Skin epidermis (tissue), 12 donors: ENCODE results near the gene CD96.
A peak's percentile ranks its signal among the peaks of the same experiment; 100 is the strongest.

Source experiments
- H3K27ac ChIP-seq, 21 experiments: fragments of 200-600 bp; sonication (generic) in 11 of 21; one replicate each; pipeline ENCODE4 v1.5.0; 2020; ENCODE audit warnings: mild to moderate bottlenecking in 3 of 21, inconsistent platforms in 2 of 21, moderate library complexity in 2 of 21
- H3K4me3 ChIP-seq, 7 experiments: fragments of 200-600 bp; sonication (generic) in 2 of 7; one replicate each; pipeline ENCODE4 v1.5.0; 2020; ENCODE audit warnings: inconsistent platforms in 2 of 7, mild to moderate bottlenecking in 2 of 7, moderate library complexity in 1 of 7

The CD96 gene

GRCh38 chr3:111591555-111591954 lies 49.6 kb downstream of the CD96 start:
- Histone ChIP-seq H3K4me3 (no peak overlapping the region), H3K27ac (peak overlapping the region in 1 of 21 experiments; percentile 46)

DNA sequence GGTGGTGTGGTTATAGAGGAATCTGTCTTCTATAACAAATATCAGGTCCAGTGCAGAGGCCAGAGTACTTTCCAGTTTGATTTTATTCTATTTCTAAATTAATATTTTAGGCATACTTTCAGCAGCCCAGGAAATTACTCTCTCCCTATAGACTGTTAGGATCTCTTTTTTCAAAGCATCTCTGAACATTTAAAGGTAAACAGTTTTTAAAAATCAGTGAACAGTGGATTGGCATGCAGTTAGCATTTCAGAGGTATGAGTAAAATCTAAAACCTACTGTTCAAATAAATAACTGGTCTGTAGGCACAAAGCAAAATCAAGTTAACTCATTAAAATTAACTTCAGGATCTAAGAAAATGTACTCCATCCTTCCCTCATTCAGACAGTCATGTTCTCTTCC lies 50.1 kb downstream of the CD96 start:
- H3K27ac ChIP-seq: peak overlapping the region in 1 of 21 experiments; percentile 46
- no peak overlapping the region for H3K4me3 ChIP-seq

DNA sequence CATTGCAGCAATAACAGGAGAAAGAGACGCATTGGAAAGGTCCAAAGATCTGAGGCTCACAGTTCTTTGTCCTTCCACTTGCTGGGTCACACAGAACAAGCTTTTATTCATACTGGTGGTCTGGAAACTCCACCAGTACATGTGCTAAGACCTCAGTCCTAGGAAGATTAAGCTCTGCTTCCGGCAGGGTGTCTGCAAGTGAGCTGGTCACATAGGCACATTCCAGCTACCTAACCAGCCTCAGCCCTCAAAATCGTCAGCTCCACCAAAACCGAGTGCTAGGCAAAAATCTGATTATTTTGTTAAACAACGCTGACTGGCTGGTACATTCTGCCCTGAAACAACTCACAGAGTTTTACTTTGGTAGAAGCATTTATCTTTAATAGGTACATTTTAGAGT lies 50.9 kb downstream of the CD96 start:
- Histone ChIP-seq H3K27ac (peak overlapping the region in 3 of 21 experiments; percentile 21 to 76 (median 32)), H3K4me3 (peak overlapping the region in 3 of 7 experiments; percentile 3 to 10 (median 4))

DNA sequence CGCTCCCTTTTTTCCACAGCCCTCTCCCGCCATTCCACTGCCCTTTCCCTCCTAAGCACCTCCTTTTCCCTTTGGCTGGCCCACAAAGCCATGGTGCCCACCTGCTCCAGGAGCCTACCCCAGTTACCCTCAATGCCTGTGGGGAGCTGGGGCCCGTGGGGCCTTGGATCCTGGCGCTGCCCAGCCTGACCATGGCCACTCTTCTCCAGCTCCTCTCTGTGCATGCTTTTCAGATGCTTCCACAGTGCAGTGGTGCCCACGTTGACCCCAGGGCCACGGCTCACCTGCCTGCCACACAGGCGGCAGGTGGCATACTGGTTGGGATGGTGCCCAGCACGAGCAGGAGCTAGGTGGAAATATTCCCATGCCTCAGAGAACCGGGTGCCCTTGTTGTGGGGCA lies 51.7 kb downstream of the CD96 start:
- H3K4me3 ChIP-seq: peak overlapping the region in 1 of 7 experiments; percentile 10

DNA sequence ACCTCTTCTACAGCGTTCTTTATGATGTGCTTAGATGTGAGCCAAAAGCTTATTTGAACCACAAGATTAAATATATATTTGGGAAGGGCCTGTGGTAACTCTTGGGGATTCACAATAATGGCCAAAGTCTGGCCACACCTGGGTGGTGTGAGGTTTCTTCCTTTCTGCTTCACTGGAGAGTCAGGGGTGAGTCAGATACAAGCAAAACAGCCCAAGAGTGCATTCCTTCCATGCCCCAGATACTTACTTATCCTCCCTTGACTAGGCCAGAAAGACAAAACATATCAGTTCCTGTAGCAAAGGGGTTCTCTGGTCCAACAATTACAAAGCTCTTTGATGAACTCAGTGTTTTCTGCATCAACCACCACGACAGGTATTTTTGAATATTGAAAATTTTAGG lies 52.2 kb downstream of the CD96 start:
- H3K4me3 ChIP-seq: peak overlapping the region in 2 of 7 experiments; percentile 3 to 15
- H3K27ac ChIP-seq: peak overlapping the region in 4 of 21 experiments; percentile 4 to 76 (median 48)

More for the DNA sequence above, 51.7 kb downstream of the CD96 start:
- peak overlapping the region in 5 of 21 experiments; percentile 4 to 76 (median 44) for H3K27ac ChIP-seq

GRCh38 chr3:111594781-111595180 lies 52.8 kb downstream of the CD96 start:
- Histone ChIP-seq H3K4me3 (peak overlapping the region in 4 of 7 experiments; percentile 2 to 15 (median 6)), H3K27ac (peak overlapping the region in 6 of 21 experiments; percentile 5 to 76 (median 26))

DNA sequence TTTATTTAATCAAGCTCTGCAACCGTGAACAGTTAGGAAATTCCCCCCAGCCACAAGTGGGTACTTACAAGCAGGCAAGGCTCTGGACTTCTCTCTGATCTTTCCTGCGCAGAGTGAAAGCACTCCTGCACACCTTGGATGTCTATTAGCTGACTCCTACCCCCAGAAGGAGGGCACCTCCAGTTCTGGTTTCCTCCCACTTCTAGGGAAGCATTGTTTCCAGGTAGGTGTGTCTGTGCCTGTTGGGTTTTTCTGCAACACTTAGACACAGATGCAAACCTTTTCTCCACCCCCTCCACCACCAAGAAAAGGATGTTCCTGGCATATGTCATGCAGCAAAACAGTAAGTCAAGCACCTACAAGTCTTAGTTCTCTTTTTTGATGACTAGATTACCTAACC lies 53.2 kb downstream of the CD96 start, which contains the start of gene ZBED2:
Gene ZBED2 (minus strand): TSS at position 115 of the 400 bp plus-strand sequence. CDS start 1,145 bp downstream, outside the sequence.
- Histone ChIP-seq H3K27ac (peak within 1 kb of the TSS in 7 of 21 experiments; percentile 4 to 76 (median 41)), H3K4me3 (peak within 1 kb of the TSS in 4 of 7 experiments; percentile 2 to 15 (median 6))

GRCh38 chr3:111596328-111596727 lies 54.3 kb downstream of the CD96 start:
- Histone ChIP-seq H3K4me3 (no peak overlapping the region), H3K27ac (peak overlapping the region in 1 of 21 experiments; percentile 76)

DNA sequence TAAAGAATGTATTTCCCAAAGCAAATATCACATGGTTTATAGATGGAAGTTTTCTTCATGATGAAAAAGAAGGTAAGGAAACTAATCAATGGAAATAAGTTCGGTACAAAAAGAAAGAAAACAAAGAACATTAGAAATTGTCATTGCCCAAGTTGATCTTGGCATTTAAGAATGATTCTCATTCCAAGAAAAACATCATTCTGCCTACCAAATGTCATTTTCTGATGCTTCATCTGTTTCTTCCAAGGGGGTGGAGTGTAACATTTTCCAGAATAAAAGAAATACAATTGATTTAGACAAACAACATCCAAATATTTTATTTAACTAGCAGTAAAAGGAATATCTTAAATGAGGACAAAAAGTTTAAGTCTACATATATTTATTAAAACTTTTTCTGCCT lies 56.1 kb downstream of the CD96 start:
- no peak overlapping the region for H3K27ac ChIP-seq
- no peak overlapping the region for H3K4me3 ChIP-seq

DNA sequence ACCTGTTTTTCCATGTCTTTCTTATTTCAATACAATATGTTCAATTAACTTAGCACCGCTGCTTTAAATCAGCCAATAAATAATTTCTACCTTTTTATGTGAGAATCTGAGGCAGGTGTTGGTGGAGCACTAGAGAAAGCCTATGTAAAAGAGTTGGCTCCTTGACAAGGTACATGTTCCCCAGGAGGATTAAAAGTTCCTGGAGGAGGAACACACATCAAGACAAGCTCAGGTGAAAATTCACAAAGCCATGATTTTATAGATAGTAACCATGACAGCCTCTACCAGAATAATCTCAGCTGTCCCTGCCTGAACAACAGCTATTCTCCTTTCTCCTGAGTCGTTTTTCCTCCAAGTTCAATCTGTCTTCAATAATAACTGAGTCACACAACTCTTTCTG lies 56.6 kb downstream of the CD96 start:
- Histone ChIP-seq H3K27ac (no peak overlapping the region), H3K4me3 (no peak overlapping the region)

GRCh38 chr3:111601810-111602209 lies 59.8 kb downstream of the CD96 start:
- Histone ChIP-seq H3K4me3 (no peak overlapping the region), H3K27ac (no peak overlapping the region)

- Histone ChIP-seq H3K4me3 (no peak overlapping the region), H3K27ac (peak overlapping the region in 1 of 21 experiments; percentile 16)
These were observed 61.7 kb downstream of the CD96 start for GRCh38 chr3:111603679-111604078.

- H3K27ac ChIP-seq: peak overlapping the region in 1 of 21 experiments; percentile 16
- no peak overlapping the region for H3K4me3 ChIP-seq
These were observed 62.1 kb downstream of the CD96 start for GRCh38 chr3:111604119-111604518.

DNA sequence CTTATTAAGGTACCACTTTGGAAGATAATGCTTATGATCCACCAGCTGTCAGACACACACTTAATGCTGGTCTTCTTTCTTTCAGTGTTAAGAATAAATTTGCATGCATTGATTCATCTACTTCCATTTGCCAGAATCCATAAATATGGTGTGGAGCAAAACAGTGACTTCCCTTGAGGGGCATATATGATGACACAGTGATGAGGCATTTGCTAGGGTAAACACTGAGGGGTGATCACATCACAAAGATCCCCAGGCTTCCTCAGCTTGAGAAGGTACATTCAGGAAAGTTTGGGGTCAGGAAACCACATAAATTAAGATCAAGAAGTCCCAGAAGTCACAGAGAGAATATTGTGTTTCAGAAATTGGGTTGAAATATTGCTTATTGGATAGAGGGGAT lies 63.0 kb downstream of the CD96 start:
- no peak overlapping the region for H3K27ac ChIP-seq
- no peak overlapping the region for H3K4me3 ChIP-seq

GRCh38 chr3:111605493-111605892 lies 63.5 kb downstream of the CD96 start:
- no peak overlapping the region for H3K4me3 ChIP-seq
- H3K27ac ChIP-seq: no peak overlapping the region

DNA sequence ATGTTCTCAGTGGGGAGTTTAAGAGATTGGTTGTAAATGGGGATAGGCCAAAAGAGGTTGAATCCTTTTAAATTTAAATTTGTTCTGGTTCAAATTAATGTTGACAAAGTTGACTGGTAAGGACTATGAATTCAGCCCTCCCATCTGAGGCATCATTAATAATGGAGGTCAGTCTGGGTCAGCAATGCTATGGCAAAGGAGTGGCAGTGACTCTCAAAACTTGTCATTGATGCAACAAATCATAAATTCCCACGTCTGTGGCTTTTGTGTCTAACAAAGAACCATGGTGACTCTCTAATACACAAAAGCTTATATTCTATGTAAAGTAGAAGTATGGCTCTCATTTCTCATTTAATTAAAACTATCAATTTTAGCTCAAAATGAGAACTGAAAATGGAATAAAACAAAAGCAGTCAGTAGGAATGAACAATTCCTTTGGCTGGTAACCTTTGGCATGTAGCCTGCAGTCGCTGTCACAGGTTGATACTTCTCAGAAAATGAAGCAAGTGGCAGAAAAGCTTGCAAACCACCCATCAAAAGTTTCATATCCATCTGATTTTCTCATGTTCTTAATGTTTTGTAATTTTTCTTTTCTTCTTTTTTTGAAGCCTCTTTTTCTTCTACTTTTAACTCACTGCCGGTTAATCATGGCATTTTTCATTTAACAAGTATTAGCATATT lies 65.4 kb downstream of the CD96 start:
- H3K27ac ChIP-seq: peak overlapping the region in 1 of 21 experiments; percentile 71
- H3K4me3 ChIP-seq: no peak overlapping the region

GRCh38 chr3:111608383-111608782 lies 66.4 kb downstream of the CD96 start:
- peak overlapping the region in 1 of 21 experiments; percentile 71 for H3K27ac ChIP-seq
- H3K4me3 ChIP-seq: no peak overlapping the region

DNA sequence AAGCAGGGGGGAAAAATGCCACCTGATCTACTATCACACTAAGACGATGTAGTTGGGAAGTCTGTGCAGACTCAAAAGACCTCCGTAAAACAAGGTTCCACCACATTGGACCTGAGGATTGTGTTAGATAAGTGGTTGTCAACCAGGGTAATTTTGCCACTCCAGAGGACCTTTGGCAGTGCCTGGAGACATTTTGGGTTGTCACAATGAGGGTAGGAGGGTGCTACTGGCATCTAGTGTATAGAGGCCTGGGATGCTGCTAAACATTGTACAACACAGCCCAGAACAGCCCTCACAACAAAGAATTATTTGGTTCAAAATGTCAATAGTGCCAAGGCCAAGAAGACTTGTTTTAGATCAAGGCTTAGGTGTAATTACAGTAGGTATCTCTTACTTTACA lies 67.7 kb downstream of the CD96 start:
- Histone ChIP-seq H3K4me3 (no peak overlapping the region), H3K27ac (peak overlapping the region in 17 of 21 experiments; percentile 3 to 78 (median 61))

- Histone ChIP-seq H3K27ac (peak overlapping the region in 17 of 21 experiments; percentile 3 to 78 (median 61)), H3K4me3 (peak overlapping the region in 1 of 7 experiments; percentile 15)
These were observed 68.2 kb downstream of the CD96 start for GRCh38 chr3:111610189-111610588.

DNA sequence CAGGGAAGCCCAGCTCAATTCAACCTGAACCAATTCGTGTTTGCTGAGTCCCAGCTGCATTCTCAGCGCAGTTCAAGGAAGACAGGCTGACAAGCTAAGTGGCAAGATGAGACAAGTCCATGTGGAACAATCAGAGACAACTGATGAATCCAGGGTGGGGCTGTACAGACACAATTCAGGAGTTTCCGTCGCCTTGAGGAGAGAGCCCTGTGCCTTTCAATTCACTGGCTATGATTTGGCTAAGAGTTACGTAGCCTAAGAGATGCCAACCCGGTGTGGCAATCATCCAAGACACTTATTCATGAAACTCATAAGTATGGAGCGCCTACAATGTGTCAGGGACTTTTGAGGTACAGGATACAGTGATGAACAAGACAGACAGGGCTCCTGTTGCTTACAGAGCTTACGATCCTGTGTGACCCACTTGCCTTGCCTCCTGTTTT lies 68.6 kb downstream of the CD96 start:
- peak overlapping the region in 1 of 7 experiments; percentile 15 for H3K4me3 ChIP-seq
- H3K27ac ChIP-seq: peak overlapping the region in 10 of 21 experiments; percentile 24 to 78 (median 63)

DNA sequence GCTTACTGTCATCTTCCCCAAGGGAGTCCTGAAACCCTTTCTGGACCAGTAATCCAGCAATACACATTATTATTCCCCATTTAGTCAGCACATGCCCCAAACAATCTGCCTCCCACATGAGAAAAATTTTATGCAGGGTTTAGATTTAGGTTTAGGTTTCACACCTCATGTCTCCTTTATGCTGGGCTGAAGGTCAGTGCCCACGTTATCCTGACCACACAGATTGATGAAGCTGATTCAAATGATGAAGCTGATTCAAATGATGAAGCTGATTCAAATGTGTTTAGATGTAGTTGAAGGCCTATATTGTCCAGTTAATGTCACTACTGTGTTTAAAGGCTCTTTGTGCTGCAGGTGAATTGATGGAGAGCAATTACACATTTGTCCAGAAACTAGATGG lies 71.3 kb downstream of the CD96 start:
- H3K27ac ChIP-seq: peak overlapping the region in 1 of 21 experiments; percentile 56
- no peak overlapping the region for H3K4me3 ChIP-seq
